Endothelial cell of umbilical vein (primary cell): Measurements from ENCODE around the gene TMEM127. TPM values are rescaled to one million over a fixed set of nuclear protein-coding genes. Genes with fewer than 3 reads are reported as not detected.

Source experiments
- BruUV-seq: library from RNA; stranded (reverse); fragments of 400-500 nt; replicated peaks from 2 replicates; lab custom pipeline; 2021; lab: Mats Ljungman, UMichigan
- CTCF ChIA-PET: fragments of 300-600, 350-600 bp; sonication (Branson Sonifier 250); formaldehyde crosslinking; loops from one replicate; lab custom pipeline; 2021; ENCODE audit warnings: antibody characterized with exemption, inconsistent platforms; lab: Charles Lee
- POLR2A ChIA-PET: fragments of 300-600, 350-600 bp; sonication (Branson Sonifier 250); formaldehyde crosslinking; loops from one replicate; lab custom pipeline; 2021; ENCODE audit warnings: antibody characterized with exemption, inconsistent platforms; lab: Charles Lee
- DNase-seq: peaks from one replicate; pipeline ENCODE4 v3.0.0-alpha.2; 2011; ENCODE audit warnings: low read depth, low spot score
- FAIRE-seq: peaks from 2 replicates; lab custom pipeline; 2011; peaks lifted over from hg19 to GRCh38; lab: Jason Lieb, UNC
- H2AFZ ChIP-seq: 2 replicates; pipeline ENCODE4 v1.6.0; 2012; ENCODE audit warnings: low read depth, low read length, control low read depth, inconsistent platforms
- H3K27ac ChIP-seq: 2 replicates; pipeline ENCODE4 v1.5.1; 2011; ENCODE audit warnings: low read depth, mild to moderate bottlenecking, control low read depth, low read length, moderate library complexity; ENCODE audit not compliant: insufficient read depth
- H3K27me3 ChIP-seq, 2 experiments: 2 replicates each; pipeline versions ENCODE4 v1.6.0 to v1.6.1; 2011; ENCODE audit warnings: low read length in 2 of 2, mixed read lengths in 1 of 2; ENCODE audit not compliant: control insufficient read depth in 2 of 2, insufficient read depth in 2 of 2
- H3K36me3 ChIP-seq, 2 experiments: 2 replicates in 1 of 2; 3 replicates in 1 of 2; pipeline ENCODE4 v1.5.1; 2011; ENCODE audit warnings: low read length in 2 of 2, mild to moderate bottlenecking in 1 of 2, moderate library complexity in 1 of 2; ENCODE audit not compliant: control insufficient read depth in 2 of 2, insufficient read depth in 2 of 2; ENCODE audit errors: extremely low read depth in 1 of 2
- H3K4me1 ChIP-seq: 3 replicates; pipeline ENCODE4 v1.5.1; 2011; ENCODE audit warnings: mild to moderate bottlenecking, low read length; ENCODE audit not compliant: control insufficient read depth, insufficient read depth; ENCODE audit errors: extremely low read depth
- H3K4me2 ChIP-seq: 2 replicates; pipeline ENCODE4 v1.6.1; 2011; ENCODE audit warnings: low read length, control low read depth, mixed read lengths; ENCODE audit not compliant: insufficient read depth
- H3K4me3 ChIP-seq, 3 experiments: fragments of 200-600 bp in 1 of 3; sonication (generic), shearing (Covaris generic) in 1 of 3; replicated peaks in 1 of 3; 2 replicates each; pipeline ENCODE4 v1.5.1; 2011 to 2016; ENCODE audit warnings: control low read depth in 3 of 3, low read length in 3 of 3, mild to moderate bottlenecking in 2 of 3, inconsistent platforms in 1 of 3, low read depth in 1 of 3, moderate library complexity in 1 of 3; ENCODE audit not compliant: insufficient read depth in 1 of 3
- H3K79me2 ChIP-seq: 2 replicates; pipeline ENCODE4 v1.6.0; 2012; ENCODE audit warnings: low read length, inconsistent platforms; ENCODE audit not compliant: control insufficient read depth, insufficient read depth
- H3K9ac ChIP-seq: replicated peaks from 2 replicates; pipeline ENCODE3; 2011; ENCODE audit warnings: low read length, control low read depth; ENCODE audit not compliant: insufficient read depth; ENCODE audit errors: extremely low read depth
- H3K9me1 ChIP-seq: replicated peaks from 3 replicates; pipeline ENCODE4 v1.6.0; 2011; ENCODE audit warnings: mild to moderate bottlenecking, low read length; ENCODE audit not compliant: control insufficient read depth, insufficient read depth; ENCODE audit errors: extremely low read depth
- H3K9me3 ChIP-seq: replicated peaks from 2 replicates; pipeline ENCODE4 v1.5.1; 2012; ENCODE audit warnings: low read length, inconsistent platforms; ENCODE audit not compliant: control insufficient read depth, insufficient read depth
- H4K20me1 ChIP-seq: replicated peaks from 2 replicates; pipeline ENCODE3; 2011; ENCODE audit warnings: mild to moderate bottlenecking, low read length; ENCODE audit not compliant: control insufficient read depth, insufficient read depth; ENCODE audit errors: extremely low read depth
- CTCF ChIP-seq, 2 donors: IDR thresholded peaks; 1 replicate in 1 of 2; 2 replicates in 1 of 2; pipeline ENCODE4 v1.5.1; 2011; ENCODE audit warnings: low read length in 2 of 2, mild to moderate bottlenecking in 2 of 2, moderate library complexity in 2 of 2, control low read depth in 1 of 2, inconsistent platforms in 1 of 2, low read depth in 1 of 2; ENCODE audit not compliant: insufficient read depth in 1 of 2; ENCODE audit errors: extremely low read depth in 1 of 2
- FOS ChIP-seq: IDR thresholded peaks from 2 replicates; pipeline ENCODE4 v1.6.1; 2011; ENCODE audit warnings: mild to moderate bottlenecking, low read length, moderate library complexity, borderline replicate concordance; ENCODE audit not compliant: insufficient read depth
- GATA2 ChIP-seq: IDR thresholded peaks from 2 replicates; pipeline ENCODE4 v1.7.0; 2011; ENCODE audit warnings: low read depth, mild to moderate bottlenecking, moderate library complexity, mixed read lengths, low read length; ENCODE audit not compliant: insufficient read length, insufficient read depth
- JUN ChIP-seq: IDR thresholded peaks from 2 replicates; pipeline ENCODE4 v1.6.1; 2011; ENCODE audit warnings: borderline replicate concordance, low read depth; ENCODE audit not compliant: insufficient read length, insufficient read depth
- MAX ChIP-seq: IDR thresholded peaks from 2 replicates; pipeline ENCODE4 v1.6.1; 2011; ENCODE audit not compliant: insufficient read depth, insufficient read length
- dilution Hi-C: fragments of 300-500 bp; cut with MboI; formaldehyde crosslinking; loops from one replicate; pipeline ENCODE4 v1.15.0; 2019; ENCODE audit warnings: low sequenced_read_pairs; ENCODE audit not compliant: extremely low pct_ligation_motif_present
- intact Hi-C: fragments of 100-400 bp; cut with micrococcal nuclease; formaldehyde crosslinking; loops from one replicate; pipeline ENCODE4 v1.10.0; 2022
- polyA plus RNA-seq, 4 experiments: library from polyadenylated mRNA; depleted of rRNA in 3 of 4; stranded (reverse) in 3 of 4; unstranded in 1 of 4; fragments of >200 nt; gene quantifications; 2 replicates each; pipeline versions ENCODE4 v1.2.1 to v1.2.3, GENCODE V29; 2011 to 2012; ENCODE audit warnings: missing spikeins in 1 of 4
- total RNA-seq: library from RNA; stranded (reverse); gene quantifications from 2 replicates; pipeline ENCODE4 v1.2.3, GENCODE V29; 2021

Gene TMEM127
- total and polyA plus RNA-seq, 2 donors (not counting 3 experiments of a cell fraction or from before 2014, with no cell fraction given), result 48.4 to 75.7 TPM

- no peaks in the 10 kb centered on the region for H3K27me3 ChIP-seq
- no peaks in the 10 kb centered on the region for H3K9me1 ChIP-seq
- BruUV-seq, result no TSS peak
- H3K9ac ChIP-seq, result no peak overlapping the region
- H3K27ac ChIP-seq, result no peak overlapping the region
- H2AFZ ChIP-seq, result no peak overlapping the region
- no peak for TF ChIP-seq MAX
- no peak for TF ChIP-seq JUN
- TF ChIP-seq FOS, result no peak
- TF ChIP-seq CTCF (IDR thresholded peaks at IDR 0.05; ENCODE audit: extremely low read depth in 1 of 2, insufficient read depth in 1 of 2, low read depth in 1 of 2, low read length in 2 of 2), result no peak
- TF ChIP-seq GATA2, result no peak
- H3K79me2 ChIP-seq, result no peaks in the 10 kb centered on the region
- ChIA-PET POLR2A (no interaction called here), CTCF (no interaction called here)
- no peaks in the 10 kb centered on the region for H3K9me3 ChIP-seq
- no peak overlapping the region for H3K4me2 ChIP-seq
- intact Hi-C loops, result no loop called here
- H4K20me1 ChIP-seq, result no peaks in the 10 kb centered on the region
- dilution Hi-C loops, result no loop called here
- peaks cover 38% of the 10 kb centered on the region for H3K4me1 ChIP-seq
- DNase-seq (no peak), FAIRE-seq (no peak)
- H3K4me3 ChIP-seq, result no peak overlapping the region
- H3K36me3 ChIP-seq, result peaks cover 0 to 3% of the 10 kb centered on the region in 2 experiments
These were observed 17.9 kb downstream of the TMEM127 start for GRCh38 chr2:96247896-96248295.
